HFF-Myc (cell line): ENCODE data around the gene CPXM2.
A peak's percentile ranks its signal among the peaks of the same experiment; 100 is the strongest.

ENCODE experiments used
- DNase-seq: peaks from one replicate; pipeline ENCODE4 v3.0.0-alpha.2; 2011; ENCODE audit warnings: low read depth; ENCODE audit errors: extremely low read depth
- H3K4me3 ChIP-seq: replicated peaks from 2 replicates; pipeline ENCODE4 v1.5.1; 2011; ENCODE audit warnings: low read depth, mild to moderate bottlenecking, control low read depth, low read length
- CTCF ChIP-seq: IDR thresholded peaks from 2 replicates; pipeline ENCODE4 v1.5.1; 2012; ENCODE audit warnings: mild to moderate bottlenecking, low read depth, low read length, control low read depth; ENCODE audit errors: missing control alignments

Gene CPXM2

DNA sequence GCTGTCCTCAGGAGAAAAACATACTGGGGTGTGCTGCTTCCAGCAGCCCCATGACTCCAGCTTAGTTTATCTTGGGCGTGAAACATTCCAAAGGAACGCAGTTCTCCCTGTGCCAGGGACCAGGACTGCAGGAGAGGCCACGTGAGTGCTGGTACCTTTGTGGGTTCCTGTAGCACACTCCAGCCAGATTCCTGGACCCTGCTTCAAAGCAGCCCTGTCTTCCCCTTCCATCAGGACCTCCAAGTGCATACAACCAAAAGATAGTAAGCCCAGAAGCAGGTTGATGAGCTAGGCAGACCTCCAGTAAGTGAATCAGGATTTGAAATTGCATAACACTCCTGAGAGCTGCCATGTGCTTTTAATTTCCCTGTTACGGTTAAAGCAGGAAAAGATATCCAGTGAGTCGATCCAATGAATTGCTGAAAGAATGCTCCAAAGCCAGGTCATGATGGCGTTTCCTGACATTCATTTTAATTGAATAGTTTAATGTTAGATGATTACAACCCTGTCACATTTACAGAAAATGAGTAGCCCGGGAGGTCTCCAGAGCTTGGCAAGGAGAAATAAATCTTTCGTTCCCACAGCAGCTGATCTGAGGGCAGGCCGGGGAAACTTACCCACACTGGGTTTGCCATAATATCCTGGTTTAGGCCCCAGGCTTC lies 38.9 kb upstream of the CPXM2 start:
- peak; percentile 19 for DNase-seq
- no peak overlapping the region for H3K4me3 ChIP-seq
- no peak for TF ChIP-seq CTCF

- no peak for TF ChIP-seq CTCF
- no peak for DNase-seq
- no peak overlapping the region for H3K4me3 ChIP-seq
Observed at GRCh38 chr10:123929791-123930190, 38.2 kb upstream of the CPXM2 start.

DNA sequence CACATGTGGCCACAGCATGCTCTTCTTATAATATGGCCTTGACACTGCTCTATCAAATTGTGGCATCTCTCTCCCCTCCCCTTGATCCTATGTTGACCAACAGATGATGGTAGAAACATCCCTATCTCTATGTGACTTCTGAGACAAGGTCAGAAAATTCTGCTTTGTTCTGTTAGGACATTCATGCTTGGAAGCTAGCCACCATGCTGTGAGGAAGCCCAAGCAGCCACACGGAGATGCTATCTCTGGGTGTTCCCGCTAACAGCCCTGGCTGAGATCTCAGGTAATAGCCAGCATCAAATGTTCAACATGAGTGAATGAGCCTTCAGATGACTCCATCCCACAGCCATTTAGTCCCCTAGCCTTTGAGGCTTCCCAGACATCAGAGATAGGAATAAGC lies 36.8 kb upstream of the CPXM2 start:
- no peak overlapping the region for H3K4me3 ChIP-seq
- no peak for TF ChIP-seq CTCF
- DNase-seq, result no peak

GRCh38 chr10:123926401-123927264 lies 35.0 kb upstream of the CPXM2 start:
- no peak overlapping the region for H3K4me3 ChIP-seq
- TF ChIP-seq CTCF, result no peak
- DNase-seq, result no peak

DNA sequence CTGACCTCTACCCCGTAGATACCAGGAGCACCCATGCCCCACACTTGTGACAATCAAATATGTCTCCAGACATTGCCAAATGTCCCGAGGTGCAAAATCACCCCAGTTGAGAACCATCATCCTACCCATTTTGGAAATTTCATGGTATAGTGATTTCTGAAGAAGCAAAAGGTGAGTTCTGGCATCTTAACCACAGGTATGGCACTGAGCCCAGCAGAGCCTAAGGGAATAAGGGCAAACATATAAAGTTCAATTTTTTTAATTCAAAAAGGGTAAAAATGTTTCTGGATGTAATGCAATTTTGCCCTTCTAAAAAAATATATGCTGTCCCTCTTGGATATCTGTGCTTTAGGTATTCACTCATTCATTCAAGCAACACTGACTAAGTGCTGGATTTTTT lies 30.5 kb upstream of the CPXM2 start:
- H3K4me3 ChIP-seq, result no peak overlapping the region
- no peak for DNase-seq
- no peak for TF ChIP-seq CTCF

- no peak overlapping the region for H3K4me3 ChIP-seq
- DNase-seq, result no peak
- TF ChIP-seq CTCF, result no peak
Observed at GRCh38 chr10:123916775-123917174, 25.2 kb upstream of the CPXM2 start.
